Measurements from ENCODE around the gene EEF2. TPM values are rescaled to one million over a fixed set of nuclear protein-coding genes. Genes with fewer than 3 reads are reported as not detected.

Gene EEF2
- total and polyA plus RNA-seq, 2 of the 4 experiments (the other 2 are of a cell fraction): 1,505 to 2,161 TPM

- Histone ChIP-seq H3K14ac (replicated peaks; ENCODE audit: low read depth, low read length) (no peak overlapping the region), H2AK9ac (replicated peaks; ENCODE audit: low read depth, low read length, poor library complexity) (no peak overlapping the region), H4K8ac (ENCODE audit: low read depth in 2 of 2, low read length in 2 of 2) (no peak overlapping the region), H2AK5ac (ENCODE audit: low read depth, low read length) (no peak overlapping the region), H3K36me3 (ENCODE audit: control insufficient read depth, insufficient read depth, low read length) (peaks cover 76% of the 10 kb centered on the region), H2BK20ac (ENCODE audit: low read depth, low read length) (no peak overlapping the region), H3K27ac (ENCODE audit: insufficient read depth, low read length) (no peak overlapping the region), H3K56ac (ENCODE audit: extremely low read depth, insufficient read depth, low read length) (no peak overlapping the region), H2BK120ac (ENCODE audit: low read depth, low read length) (no peak overlapping the region), H3K79me1 (ENCODE audit: low read depth in 1 of 2, low read length in 2 of 2) (peaks cover 12 to 81% of the 10 kb centered on the region in 2 experiments), H3K9ac (ENCODE audit: low read depth, low read length) (no peak overlapping the region), H2AFZ (replicated peaks; ENCODE audit: low read length, poor library complexity) (no peak overlapping the region), H4K20me1 (ENCODE audit: insufficient read depth, low read length) (peaks cover 95% of the 10 kb centered on the region), H3K4me3 (ENCODE audit: insufficient read depth, low read depth, low read length) (no peak overlapping the region), H4K5ac (ENCODE audit: low read depth, low read length) (no peak overlapping the region), H3K9me1 (ENCODE audit: insufficient read depth, low read length) (peaks cover 11% of the 10 kb centered on the region), H3K27me3 (ENCODE audit: control insufficient read depth, insufficient read depth, low read length) (no peaks in the 10 kb centered on the region), H3K4ac (ENCODE audit: low read depth, low read length) (no peak overlapping the region), H3K9me3 (ENCODE audit: control insufficient read depth, insufficient read depth, low read length) (no peaks in the 10 kb centered on the region), H2BK5ac (ENCODE audit: low read depth, low read length, poor library complexity, severe bottlenecking) (no peak overlapping the region), H2BK15ac (ENCODE audit: low read depth, low read length) (no peak overlapping the region), H3K23ac (ENCODE audit: low read depth, low read length) (no peak overlapping the region), H3K18ac (ENCODE audit: low read depth, low read length) (no peak overlapping the region), H4K91ac (ENCODE audit: insufficient read depth, low read depth, low read length) (no peak overlapping the region), H3K4me1 (ENCODE audit: control insufficient read depth, insufficient read depth, low read length) (no peaks in the 10 kb centered on the region), H3K4me2 (ENCODE audit: low read depth, low read length) (no peak overlapping the region)
- ChIA-PET POLR2A (ENCODE audit: unreplicated experiment) (no interaction called here), CTCF (no interaction called here)
- DNase-seq: no peak
- intact Hi-C loops (cut with micrococcal nuclease) (no loop called here), in situ Hi-C loops (cut with MboI; ENCODE audit: low sequenced_read_pairs) (no loop called here), dilution Hi-C loops (cut with HindIII; ENCODE audit: low sequenced_read_pairs, unreplicated experiment) (no loop called here)
- whole genome bisulfite sequencing, 2 experiments (ENCODE audit: extremely low coverage in 2 of 2, insufficient read length in 1 of 2): 100% methylated on average over 1 of the region's 15 CpGs; no CpG with 5 or more reads in 1 of the 2 experiments
- TF ChIP-seq CHD1 (IDR thresholded peaks at IDR 0.05; ENCODE audit: low read depth, low read length) (no peak), MAZ (IDR thresholded peaks at IDR 0.05; ENCODE audit: borderline replicate concordance, low read depth, low read length) (no peak), MXI1 (IDR thresholded peaks at IDR 0.05; ENCODE audit: borderline replicate concordance, low read depth, low read length) (no peak), POLR2A (IDR thresholded peaks at IDR 0.05; ENCODE audit: low read depth, low read length) (no peak), ELK1 (IDR thresholded peaks at IDR 0.05; ENCODE audit: borderline replicate concordance, low read depth, low read length) (no peak), RFX5 (IDR thresholded peaks at IDR 0.05; ENCODE audit: low read depth, low read length) (no peak), CTCF (conservative IDR thresholded peaks at IDR 0.05; ENCODE audit: low read depth, low read length) (no peak), CEBPB (IDR thresholded peaks at IDR 0.05; ENCODE audit: low read depth, low read length) (no peak), USF2 (IDR thresholded peaks at IDR 0.05; ENCODE audit: low read depth, low read length) (no peak), BHLHE40 (IDR thresholded peaks at IDR 0.05; ENCODE audit: low read depth, low read length) (no peak), SMC3 (IDR thresholded peaks at IDR 0.05; ENCODE audit: low read depth, low read length) (no peak)
- no peak for ATAC-seq (ENCODE audit: low read depth)
- no TSS peak for BruUV-seq (replicated peaks)
These were observed 25.5 kb downstream of the EEF2 start for GRCh38 chr19:3959766-3960131.
